ENCODE data around the gene SLC22A5.
"Not testable (repeated sequence)": the region's sequence is repeated elsewhere in the genome, so short reads cannot be mapped to it uniquely, and the experiment has no call there.

SLC22A5 gene

GRCh38 chr5:132384506-132385050 is 15.1 kb downstream of the SLC22A5 start:
- no peak for DNase-seq (ENCODE audit: low read depth, low spot score)
- no peak overlapping the region for H3K4me3 ChIP-seq (ENCODE audit: low read length)

- peak; percentile 68 for DNase-seq (ENCODE audit: low read depth, low spot score)
- no peak overlapping the region for H3K4me3 ChIP-seq (ENCODE audit: low read length)
Measured at GRCh38 chr5:132385326-132386105, 16.0 kb downstream of the SLC22A5 start.

- H3K4me3 ChIP-seq (ENCODE audit: low read length): no peak overlapping the region
- peak; percentile 76 for DNase-seq (ENCODE audit: low read depth, low spot score)
Measured at GRCh38 chr5:132386644-132387286, 17.3 kb downstream of the SLC22A5 start.

- H3K4me3 ChIP-seq (ENCODE audit: low read length): no peak overlapping the region
- DNase-seq (ENCODE audit: low read depth, low spot score): no peak
Measured at GRCh38 chr5:132387640-132388117, 18.2 kb downstream of the SLC22A5 start.

- H3K4me3 ChIP-seq (ENCODE audit: low read length): no peak overlapping the region
- DNase-seq (ENCODE audit: low read depth, low spot score): no peak
Measured at GRCh38 chr5:132388244-132389050, 18.9 kb downstream of the SLC22A5 start.

GRCh38 chr5:132389051-132389331 is 19.5 kb downstream of the SLC22A5 start:
- no peak overlapping the region for H3K4me3 ChIP-seq (ENCODE audit: low read length)
- DNase-seq (ENCODE audit: low read depth, low spot score): no peak

GRCh38 chr5:132389585-132390286 is 20.2 kb downstream of the SLC22A5 start:
- DNase-seq (ENCODE audit: low read depth, low spot score): no peak
- no peak overlapping the region for H3K4me3 ChIP-seq (ENCODE audit: low read length)

GRCh38 chr5:132391247-132391646 is 21.7 kb downstream of the SLC22A5 start:
- H3K4me3 ChIP-seq (ENCODE audit: low read length): no peak overlapping the region
- no peak for DNase-seq (ENCODE audit: low read depth, low spot score)

- no peak overlapping the region for H3K4me3 ChIP-seq (ENCODE audit: low read length)
- DNase-seq (ENCODE audit: low read depth, low spot score): no peak
Measured at GRCh38 chr5:132391870-132392269, 22.4 kb downstream of the SLC22A5 start.

- no peak overlapping the region for H3K4me3 ChIP-seq (ENCODE audit: low read length)
- no peak for DNase-seq (ENCODE audit: low read depth, low spot score)
Measured at GRCh38 chr5:132392411-132392810, 22.9 kb downstream of the SLC22A5 start.

GRCh38 chr5:132392978-132393825 is 23.7 kb downstream of the SLC22A5 start:
- DNase-seq (ENCODE audit: low read depth, low spot score): no peak
- no peak overlapping the region for H3K4me3 ChIP-seq (ENCODE audit: low read length)

- no peak for DNase-seq (ENCODE audit: low read depth, low spot score)
- H3K4me3 ChIP-seq (ENCODE audit: low read length): no peak overlapping the region
Measured at GRCh38 chr5:132394667-132395259, 25.3 kb downstream of the SLC22A5 start.

GRCh38 chr5:132396589-132397031 is 27.1 kb downstream of the SLC22A5 start:
- no peak overlapping the region for H3K4me3 ChIP-seq (ENCODE audit: low read length)
- no peak for DNase-seq (ENCODE audit: low read depth, low spot score)

GRCh38 chr5:132397224-132397623 is 27.7 kb downstream of the SLC22A5 start:
- H3K4me3 ChIP-seq (ENCODE audit: low read length): no peak overlapping the region
- DNase-seq (ENCODE audit: low read depth, low spot score): no peak

GRCh38 chr5:132397936-132398675 is 28.6 kb downstream of the SLC22A5 start:
- DNase-seq (ENCODE audit: low read depth, low spot score); H3K4me3 ChIP-seq (ENCODE audit: low read length): not testable (repeated sequence)

- not testable (repeated sequence) for H3K4me3 ChIP-seq (ENCODE audit: low read length); DNase-seq (ENCODE audit: low read depth, low spot score)
Measured at GRCh38 chr5:132404041-132404440, 34.5 kb downstream of the SLC22A5 start.

- H3K4me3 ChIP-seq (ENCODE audit: low read length): no peak overlapping the region
- no peak for DNase-seq (ENCODE audit: low read depth, low spot score)
Measured at GRCh38 chr5:132405646-132406045, 36.1 kb downstream of the SLC22A5 start.
